ENCODE data around the gene POC1B.

POC1B gene

DNA sequence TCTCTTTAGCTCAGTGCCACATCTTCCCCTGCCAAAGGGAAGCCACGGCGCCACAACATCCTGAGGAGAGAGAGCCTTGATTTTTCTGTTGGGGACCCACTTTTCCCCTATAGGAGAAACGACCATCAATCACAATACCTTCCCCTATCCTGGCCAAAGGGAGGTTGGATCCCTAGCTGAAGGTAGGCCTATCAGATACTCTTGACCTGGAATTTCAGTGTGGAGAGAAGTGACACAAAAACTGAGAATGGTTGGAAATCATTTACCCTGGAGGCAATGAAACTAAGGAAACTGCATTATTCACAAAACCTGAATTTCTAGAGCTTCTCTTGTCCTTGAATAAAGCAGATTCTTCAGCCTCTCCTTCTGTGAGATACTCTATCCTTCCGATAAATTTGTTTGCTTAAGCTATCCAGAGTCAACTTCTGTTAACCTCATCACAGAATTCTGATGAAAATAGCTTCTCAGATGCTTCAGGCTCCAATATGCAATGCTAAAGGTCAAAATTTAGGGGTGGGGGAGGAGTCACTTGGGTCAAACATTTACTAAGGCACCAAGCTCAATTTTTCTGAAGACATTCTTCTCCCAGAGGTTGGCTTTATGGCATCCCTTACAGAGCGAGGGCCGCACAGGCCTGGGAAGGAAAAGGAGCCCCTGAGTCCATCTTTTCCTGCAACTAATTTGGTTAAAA is 146.6 kb downstream of the POC1B start:
- DNase-seq: no peak
- ATAC-seq (replicated peaks): no peak
- peaks cover 0 to 8% of the 10 kb centered on the region in 2 donors for H3K4me1 Mint-ChIP-seq
- peaks cover 7 to 14% of the 10 kb centered on the region in 2 donors for H3K36me3 Mint-ChIP-seq
- no peak overlapping the region for H3K27ac Mint-ChIP-seq
- H3K27me3 Mint-ChIP-seq: no peaks in the 10 kb centered on the region
- H3K9me3 Mint-ChIP-seq: no peaks in the 10 kb centered on the region
- H3K4me3 Mint-ChIP-seq: no peak overlapping the region

DNA sequence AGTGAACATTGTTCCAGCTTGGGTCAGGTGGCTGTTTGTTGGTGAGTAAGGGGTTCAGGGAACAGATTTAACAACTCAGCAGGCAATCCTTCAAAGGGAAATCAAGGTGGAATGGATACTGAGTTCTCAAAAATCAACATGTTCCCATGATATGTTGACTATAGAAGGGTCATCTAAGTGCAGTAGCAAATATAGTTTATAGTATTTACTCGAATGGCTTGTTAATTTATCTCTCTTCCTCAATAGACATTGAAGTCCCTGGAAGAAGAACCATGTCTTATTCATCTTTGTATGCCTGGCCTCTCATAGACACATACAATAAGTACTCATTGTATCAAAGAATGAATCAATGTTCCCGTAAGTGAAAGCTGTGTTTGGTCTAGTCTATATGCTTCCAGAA is 149.0 kb downstream of the POC1B start:
- H3K4me3 Mint-ChIP-seq: no peak overlapping the region
- no peak overlapping the region for H3K27ac Mint-ChIP-seq
- no peaks in the 10 kb centered on the region for H3K9me3 Mint-ChIP-seq
- no peaks in the 10 kb centered on the region for H3K27me3 Mint-ChIP-seq
- DNase-seq: no peak
- peaks cover 0 to 6% of the 10 kb centered on the region in 2 donors for H3K4me1 Mint-ChIP-seq
- ATAC-seq (replicated peaks): no peak
- peaks cover 9 to 14% of the 10 kb centered on the region in 2 donors for H3K36me3 Mint-ChIP-seq

DNA sequence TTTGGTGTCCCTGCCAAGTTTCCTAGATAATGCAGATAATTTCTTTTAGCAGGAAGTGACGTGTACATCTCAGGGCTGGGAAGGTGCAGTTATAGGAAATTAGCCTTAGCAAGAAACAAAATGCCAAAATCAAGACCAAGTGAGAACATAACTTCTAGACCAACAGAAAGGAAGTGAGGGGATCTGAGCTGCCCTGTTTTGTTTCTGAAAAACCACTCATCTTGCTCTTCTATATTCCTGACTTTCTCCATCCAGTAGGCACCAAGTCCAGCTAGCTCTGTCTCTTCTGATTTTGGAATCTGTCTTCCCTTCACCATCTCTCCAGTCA is 149.7 kb downstream of the POC1B start:
- H3K4me1 Mint-ChIP-seq: peaks cover 0 to 6% of the 10 kb centered on the region in 2 donors
- peak in 1 of 2 donors; percentile 22 for ATAC-seq (replicated peaks)
- H3K9me3 Mint-ChIP-seq: no peaks in the 10 kb centered on the region
- no peak overlapping the region for H3K27ac Mint-ChIP-seq
- DNase-seq: no peak
- no peaks in the 10 kb centered on the region for H3K27me3 Mint-ChIP-seq
- H3K36me3 Mint-ChIP-seq: peaks cover 9 to 14% of the 10 kb centered on the region in 2 donors
- no peak overlapping the region for H3K4me3 Mint-ChIP-seq

DNA sequence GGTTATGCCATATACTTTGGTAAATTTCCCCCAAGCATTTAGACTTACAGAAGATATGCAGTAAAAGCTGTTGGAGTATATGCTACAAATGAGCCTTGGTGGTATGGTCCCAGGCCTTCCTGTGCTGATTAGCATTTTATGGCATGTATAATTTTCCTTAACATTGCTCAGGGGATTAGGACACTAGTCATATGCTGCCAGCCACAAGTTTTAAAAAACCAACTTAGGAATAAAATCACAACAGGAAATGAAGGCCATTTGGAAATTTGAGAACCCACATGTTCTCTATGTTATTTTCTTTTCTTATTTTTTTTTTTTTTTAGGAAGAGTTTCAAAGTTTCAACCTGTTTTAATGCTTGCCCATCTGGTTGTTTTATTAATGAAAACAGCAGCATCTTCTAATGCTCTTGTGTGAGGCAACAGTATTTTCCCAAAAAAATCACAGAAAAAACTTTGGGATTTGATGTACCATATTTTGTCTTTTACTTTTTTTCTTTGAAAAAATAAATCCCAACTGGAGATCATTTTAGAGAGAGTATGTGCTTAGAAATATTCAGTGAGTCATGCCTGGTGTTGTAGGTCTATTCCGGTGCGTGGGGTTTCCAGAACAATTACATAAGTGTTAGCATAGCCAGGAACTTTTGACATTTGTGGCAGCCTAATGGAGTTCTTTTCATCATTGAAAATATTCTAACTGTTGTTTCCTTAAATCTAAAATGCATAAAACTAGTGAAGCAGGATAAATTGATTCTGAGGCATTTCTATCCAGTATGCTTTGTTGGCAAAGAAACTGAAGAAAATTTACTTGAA is 151.9 kb downstream of the POC1B start:
- Mint-ChIP-seq H3K9me3 (no peaks in the 10 kb centered on the region), H3K27me3 (no peaks in the 10 kb centered on the region), H3K4me3 (no peak overlapping the region), H3K27ac (no peak overlapping the region), H3K4me1 (peaks cover 10 to 13% of the 10 kb centered on the region in 2 donors), H3K36me3 (peaks cover 9 to 14% of the 10 kb centered on the region in 2 donors)
- no peak for ATAC-seq (replicated peaks)
- DNase-seq: no peak

DNA sequence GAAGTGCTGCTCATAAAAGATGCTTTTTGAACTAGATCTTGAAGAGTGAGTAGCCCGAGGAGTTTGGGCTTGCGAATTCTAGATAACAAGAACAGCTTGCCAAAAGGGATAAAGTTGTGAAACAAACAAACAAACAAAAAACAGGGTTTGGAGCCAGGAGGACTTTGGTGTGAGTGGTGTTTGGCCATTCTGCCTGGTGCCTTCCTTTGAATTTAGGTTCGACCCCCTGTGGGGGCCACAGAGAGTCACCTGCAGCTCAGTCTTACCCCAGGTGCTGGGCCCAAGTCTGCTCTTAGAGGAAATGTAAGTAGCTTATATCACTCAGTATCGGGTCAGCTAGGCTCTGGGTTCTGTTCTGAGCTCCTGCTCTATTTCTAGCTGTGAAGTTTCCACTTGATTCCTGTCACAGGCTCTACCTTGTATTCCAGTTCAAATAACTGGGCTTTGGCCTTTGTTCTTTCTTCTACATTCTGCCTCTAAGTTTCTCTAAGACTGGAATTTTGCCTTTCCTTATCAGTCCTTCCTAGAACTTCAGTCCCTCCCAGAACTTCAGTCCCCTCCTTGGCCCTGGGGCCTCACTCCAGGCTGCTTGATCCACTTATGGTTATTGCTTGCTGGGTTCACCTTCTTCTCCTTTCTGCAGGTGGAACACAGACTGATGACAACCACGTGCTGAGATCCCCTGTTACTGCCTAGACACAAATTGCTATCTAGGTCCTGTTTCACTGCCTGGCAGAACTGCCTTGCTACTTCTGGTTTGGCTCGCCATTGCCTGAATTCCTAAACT is 153.1 kb downstream of the POC1B start:
- Mint-ChIP-seq H3K9me3 (no peaks in the 10 kb centered on the region), H3K27ac (no peak overlapping the region), H3K4me3 (no peak overlapping the region), H3K36me3 (peaks cover 9 to 13% of the 10 kb centered on the region in 2 donors), H3K4me1 (peaks cover 12 to 13% of the 10 kb centered on the region in 2 donors), H3K27me3 (no peaks in the 10 kb centered on the region)
- DNase-seq (no peak), ATAC-seq (replicated peaks) (no peak)

DNA sequence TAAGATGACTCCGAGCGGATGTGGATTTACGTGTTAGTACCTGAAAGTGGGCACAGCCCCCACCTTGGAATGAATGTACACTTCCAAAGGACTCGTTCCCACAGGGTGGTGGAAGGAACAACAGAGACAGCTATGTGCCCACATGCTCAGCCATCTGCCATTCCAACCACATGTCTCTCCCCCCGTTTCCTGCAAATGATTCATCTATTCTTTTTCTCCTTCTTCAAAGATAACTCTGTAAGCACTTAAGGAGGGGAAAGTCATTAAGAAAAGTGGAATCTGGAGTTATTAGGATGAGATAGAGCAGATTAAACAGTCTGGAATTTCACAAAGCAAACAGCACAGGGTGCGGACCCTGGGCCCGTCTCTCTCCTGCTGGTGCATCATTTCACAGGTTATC is 155.0 kb downstream of the POC1B start:
- ATAC-seq (replicated peaks): no peak
- no peak for DNase-seq
- Mint-ChIP-seq H3K4me1 (peaks cover 10 to 13% of the 10 kb centered on the region in 2 donors), H3K27ac (peak overlapping the region; percentile 47), H3K4me3 (no peak overlapping the region), H3K9me3 (no peaks in the 10 kb centered on the region), H3K36me3 (peaks cover 4 to 9% of the 10 kb centered on the region in 2 donors), H3K27me3 (no peaks in the 10 kb centered on the region)

DNA sequence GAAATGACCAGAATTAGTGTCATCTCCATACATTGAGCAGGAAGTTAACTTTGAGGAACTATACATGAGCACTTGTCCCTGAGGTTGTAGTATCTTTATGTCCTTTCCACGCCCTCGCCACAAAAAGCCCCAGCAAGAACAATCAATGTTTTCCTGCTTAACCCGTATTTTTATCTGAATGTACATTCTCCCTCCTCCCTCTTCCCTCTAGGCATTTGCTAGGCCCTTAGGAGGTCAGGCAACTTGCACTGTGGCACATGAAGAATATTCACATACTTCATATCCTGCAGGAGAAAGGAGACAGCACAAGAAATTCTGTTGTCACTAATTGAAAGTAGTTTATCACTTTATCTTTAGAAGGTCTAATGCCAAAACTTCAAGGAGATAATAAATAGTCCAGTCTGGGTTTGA is 155.4 kb downstream of the POC1B start:
- H3K36me3 Mint-ChIP-seq: peaks cover 4 to 5% of the 10 kb centered on the region in 2 donors
- no peak overlapping the region for H3K4me3 Mint-ChIP-seq
- ATAC-seq (replicated peaks): no peak
- no peaks in the 10 kb centered on the region for H3K27me3 Mint-ChIP-seq
- no peaks in the 10 kb centered on the region for H3K9me3 Mint-ChIP-seq
- peaks cover 6 to 13% of the 10 kb centered on the region in 2 donors for H3K4me1 Mint-ChIP-seq
- no peak for DNase-seq
- no peak overlapping the region for H3K27ac Mint-ChIP-seq

All from stimulated activated naive B cell treated with anti-CD40 and anti-IgM and Interleukin-4, amounts not matched to agents 10 μg/mL and 1 μg/mL and 100 μg/mL, for 72 hours (primary cell).